ENCODE measurements around the gene CATSPERB. TPM values are rescaled to one million over a fixed set of nuclear protein-coding genes. Genes with fewer than 3 reads are reported as not detected.

Gene CATSPERB
- total and polyA plus RNA-seq, 9 of the 15 experiments (the other 6 are each of a cell fraction or from before 2014, with no cell fraction given), result 0.05 to 1.4 (median 0.89) TPM

- Histone ChIP-seq H3K27me3 (ENCODE audit: control insufficient read depth in 2 of 2, insufficient read depth in 2 of 2, low read length in 2 of 2) (no peaks in the 10 kb centered on the region), H3K4me3 (no peak overlapping the region), H4K20me1 (replicated peaks; ENCODE audit: control insufficient read depth, insufficient read depth, low read length) (no peaks in the 10 kb centered on the region), H3K9me3 (replicated peaks; ENCODE audit: control insufficient read depth, insufficient read depth, low read depth, low read length) (no peaks in the 10 kb centered on the region), H3K4me1 (replicated peaks in 1 of 2; ENCODE audit: control insufficient read depth in 2 of 2, insufficient read depth in 2 of 2, low read length in 2 of 2) (no peaks in the 10 kb centered on the region; a peak in 1 of 5 replicates), H3K4me2 (ENCODE audit: insufficient read depth, low read length) (no peak overlapping the region), H3K36me3 (ENCODE audit: control insufficient read depth, insufficient read depth, low read length) (no peaks in the 10 kb centered on the region), H3K79me2 (ENCODE audit: control insufficient read depth, insufficient read depth, low read length) (no peaks in the 10 kb centered on the region), H3K9ac (ENCODE audit: insufficient read depth in 1 of 2, low read depth in 2 of 2, low read length in 2 of 2) (no peak overlapping the region), H2AFZ (ENCODE audit: low read depth, low read length) (no peak overlapping the region), H3K27ac (ENCODE audit: extremely low read depth, low read depth, low read length) (no peak overlapping the region), H3K9me1 (ENCODE audit: control insufficient read depth, insufficient read depth, low read length) (no peaks in the 10 kb centered on the region)
- FAIRE-seq (no peak), ATAC-seq (no peak), DNase-seq (ENCODE audit: extremely low read depth in 1 of 4, low spot score in 3 of 4) (no peak)
- intact Hi-C loops (cut with micrococcal nuclease) (no loop called here), in situ Hi-C loops (cut with MboI) (no loop called here)
- POLR2A ChIA-PET, result no interaction called here
- 0% methylated on average over 1 of the region's 1 CpG for WGBS (ENCODE audit: insufficient coverage, low coverage, missing lambda C conversion rate)
- TF ChIP-seq NFRKB (IDR thresholded peaks at IDR 0.05; ENCODE audit: low read depth) (no peak), CTCF (IDR thresholded peaks at IDR 0.05 in 2 of 3, conservative IDR thresholded peaks at IDR 0.05 in 1 of 3; ENCODE audit: insufficient read depth in 2 of 3, low read depth in 1 of 3, low read length in 3 of 3) (no peak), DIDO1 (tag; IDR thresholded peaks at IDR 0.05; ENCODE audit: low read depth) (no peak), MTA2 (IDR thresholded peaks at IDR 0.05; ENCODE audit: low read depth) (no peak), PHF20 (IDR thresholded peaks at IDR 0.05; ENCODE audit: partially characterized antibody) (no peak), NCOA2 (IDR thresholded peaks at IDR 0.05; ENCODE audit: partially characterized antibody in 2 of 2) (no peak), ZBTB8A (IDR thresholded peaks at IDR 0.05; ENCODE audit: partially characterized antibody) (no peak), CBX2 (IDR thresholded peaks at IDR 0.05; ENCODE audit: insufficient read depth, low read length, poor library complexity, severe bottlenecking) (no peak), ZZZ3 (IDR thresholded peaks at IDR 0.05) (no peak), SNRNP70 (optimal IDR thresholded peaks at IDR 0.05; ENCODE audit: low read depth, low read length) (no peak)
- TF ChIP-seq, protein P1, sequence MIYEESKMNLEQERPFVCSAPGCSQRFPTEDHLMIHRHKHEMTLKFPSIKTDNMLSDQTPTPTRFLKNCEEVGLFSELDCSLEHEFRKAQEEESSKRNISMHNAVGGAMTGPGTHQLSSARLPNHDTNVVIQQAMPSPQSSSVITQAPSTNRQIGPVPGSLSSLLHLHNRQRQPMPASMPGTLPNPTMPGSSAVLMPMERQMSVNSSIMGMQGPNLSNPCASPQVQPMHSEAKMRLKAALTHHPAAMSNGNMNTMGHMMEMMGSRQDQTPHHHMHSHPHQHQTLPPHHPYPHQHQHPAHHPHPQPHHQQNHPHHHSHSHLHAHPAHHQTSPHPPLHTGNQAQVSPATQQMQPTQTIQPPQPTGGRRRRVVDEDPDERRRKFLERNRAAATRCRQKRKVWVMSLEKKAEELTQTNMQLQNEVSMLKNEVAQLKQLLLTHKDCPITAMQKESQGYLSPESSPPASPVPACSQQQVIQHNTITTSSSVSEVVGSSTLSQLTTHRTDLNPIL (CRISPR knock-in tag; IDR thresholded peaks at IDR 0.05), result no peak
- TF ChIP-seq, protein P2, sequence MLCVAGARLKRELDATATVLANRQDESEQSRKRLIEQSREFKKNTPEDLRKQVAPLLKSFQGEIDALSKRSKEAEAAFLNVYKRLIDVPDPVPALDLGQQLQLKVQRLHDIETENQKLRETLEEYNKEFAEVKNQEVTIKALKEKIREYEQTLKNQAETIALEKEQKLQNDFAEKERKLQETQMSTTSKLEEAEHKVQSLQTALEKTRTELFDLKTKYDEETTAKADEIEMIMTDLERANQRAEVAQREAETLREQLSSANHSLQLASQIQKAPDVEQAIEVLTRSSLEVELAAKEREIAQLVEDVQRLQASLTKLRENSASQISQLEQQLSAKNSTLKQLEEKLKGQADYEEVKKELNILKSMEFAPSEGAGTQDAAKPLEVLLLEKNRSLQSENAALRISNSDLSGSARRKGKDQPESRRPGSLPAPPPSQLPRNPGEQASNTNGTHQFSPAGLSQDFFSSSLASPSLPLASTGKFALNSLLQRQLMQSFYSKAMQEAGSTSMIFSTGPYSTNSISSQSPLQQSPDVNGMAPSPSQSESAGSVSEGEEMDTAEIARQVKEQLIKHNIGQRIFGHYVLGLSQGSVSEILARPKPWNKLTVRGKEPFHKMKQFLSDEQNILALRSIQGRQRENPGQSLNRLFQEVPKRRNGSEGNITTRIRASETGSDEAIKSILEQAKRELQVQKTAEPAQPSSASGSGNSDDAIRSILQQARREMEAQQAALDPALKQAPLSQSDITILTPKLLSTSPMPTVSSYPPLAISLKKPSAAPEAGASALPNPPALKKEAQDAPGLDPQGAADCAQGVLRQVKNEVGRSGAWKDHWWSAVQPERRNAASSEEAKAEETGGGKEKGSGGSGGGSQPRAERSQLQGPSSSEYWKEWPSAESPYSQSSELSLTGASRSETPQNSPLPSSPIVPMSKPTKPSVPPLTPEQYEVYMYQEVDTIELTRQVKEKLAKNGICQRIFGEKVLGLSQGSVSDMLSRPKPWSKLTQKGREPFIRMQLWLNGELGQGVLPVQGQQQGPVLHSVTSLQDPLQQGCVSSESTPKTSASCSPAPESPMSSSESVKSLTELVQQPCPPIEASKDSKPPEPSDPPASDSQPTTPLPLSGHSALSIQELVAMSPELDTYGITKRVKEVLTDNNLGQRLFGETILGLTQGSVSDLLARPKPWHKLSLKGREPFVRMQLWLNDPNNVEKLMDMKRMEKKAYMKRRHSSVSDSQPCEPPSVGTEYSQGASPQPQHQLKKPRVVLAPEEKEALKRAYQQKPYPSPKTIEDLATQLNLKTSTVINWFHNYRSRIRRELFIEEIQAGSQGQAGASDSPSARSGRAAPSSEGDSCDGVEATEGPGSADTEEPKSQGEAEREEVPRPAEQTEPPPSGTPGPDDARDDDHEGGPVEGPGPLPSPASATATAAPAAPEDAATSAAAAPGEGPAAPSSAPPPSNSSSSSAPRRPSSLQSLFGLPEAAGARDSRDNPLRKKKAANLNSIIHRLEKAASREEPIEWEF (CRISPR knock-in tag; IDR thresholded peaks at IDR 0.05), result no peak
- CTCF ChIA-PET (ENCODE audit: low intra/inter-chr PET ratio), result no interaction called here
- no TSS peak for BruUV-seq (replicated peaks)
Measured at GRCh38 chr14:91752961-91753360, 21.1 kb upstream of the CATSPERB start.
